Measurements from ENCODE around the gene WDR19.
"Not testable (repeated sequence)": the region's sequence is repeated elsewhere in the genome, so short reads cannot be mapped to it uniquely, and the experiment has no call there.

WDR19 gene

DNA sequence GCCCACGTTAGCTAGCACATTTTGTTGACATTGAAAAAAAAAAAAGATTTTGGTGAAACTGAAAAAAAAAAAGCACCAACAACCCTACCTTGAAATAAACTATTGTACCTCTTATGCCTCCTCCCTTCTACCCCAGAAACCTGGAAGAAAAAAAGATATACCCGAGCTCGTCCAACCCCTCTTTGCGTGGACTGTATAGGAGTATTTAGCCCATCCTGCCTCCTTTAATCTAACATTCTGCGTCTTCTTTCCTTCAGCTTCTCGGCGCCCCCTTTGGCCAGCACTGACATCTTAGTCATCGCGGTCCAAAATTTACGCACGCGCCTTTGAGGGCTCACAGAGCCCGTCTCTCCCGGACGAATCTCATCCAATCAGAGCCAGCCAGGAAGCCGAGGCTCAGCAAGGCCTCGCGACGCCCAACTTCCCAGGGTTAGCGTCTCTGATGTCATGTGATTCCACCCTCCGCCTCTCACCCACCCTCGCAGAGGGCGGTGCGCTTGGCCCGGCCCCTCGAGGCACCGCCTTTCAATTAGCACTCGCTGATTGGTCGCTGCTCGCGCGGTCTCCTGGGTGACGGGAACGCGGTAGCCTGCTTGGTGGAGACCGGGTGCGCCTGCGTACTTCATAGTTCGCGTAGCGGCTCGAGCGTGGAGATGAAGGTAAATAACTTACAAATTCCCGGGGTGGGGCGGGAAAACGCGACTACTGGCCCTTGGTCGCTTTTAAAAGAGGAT, at the start of gene WDR19:
WDR19 (plus strand) TSS at position 625 of the 734 bp plus-strand sequence; CDS start at position 654, 29 bp downstream.
- peak; percentile 99 for DNase-seq (ENCODE audit: low read depth in 2 of 2)

DNA sequence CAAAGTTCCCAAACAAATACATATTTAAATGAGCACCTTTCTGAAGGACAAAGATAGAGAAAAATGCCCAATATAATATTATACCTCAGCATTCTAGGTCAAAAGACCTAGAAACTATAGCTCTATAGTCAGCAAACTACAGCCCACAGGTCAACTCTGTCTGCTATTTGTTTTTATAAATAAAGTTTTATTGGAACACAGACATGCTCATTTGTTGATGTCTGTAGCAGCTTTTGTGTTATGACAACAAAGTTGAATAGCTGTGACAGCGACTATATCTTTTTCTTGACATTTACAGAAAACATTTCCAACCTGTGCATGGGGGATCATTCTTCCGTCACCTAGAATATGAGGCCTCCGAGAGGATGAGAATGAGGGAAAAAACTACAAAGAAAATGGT, 48.7 kb upstream of the WDR19 start:
- no peak for DNase-seq (ENCODE audit: low read depth in 2 of 2)

DNA sequence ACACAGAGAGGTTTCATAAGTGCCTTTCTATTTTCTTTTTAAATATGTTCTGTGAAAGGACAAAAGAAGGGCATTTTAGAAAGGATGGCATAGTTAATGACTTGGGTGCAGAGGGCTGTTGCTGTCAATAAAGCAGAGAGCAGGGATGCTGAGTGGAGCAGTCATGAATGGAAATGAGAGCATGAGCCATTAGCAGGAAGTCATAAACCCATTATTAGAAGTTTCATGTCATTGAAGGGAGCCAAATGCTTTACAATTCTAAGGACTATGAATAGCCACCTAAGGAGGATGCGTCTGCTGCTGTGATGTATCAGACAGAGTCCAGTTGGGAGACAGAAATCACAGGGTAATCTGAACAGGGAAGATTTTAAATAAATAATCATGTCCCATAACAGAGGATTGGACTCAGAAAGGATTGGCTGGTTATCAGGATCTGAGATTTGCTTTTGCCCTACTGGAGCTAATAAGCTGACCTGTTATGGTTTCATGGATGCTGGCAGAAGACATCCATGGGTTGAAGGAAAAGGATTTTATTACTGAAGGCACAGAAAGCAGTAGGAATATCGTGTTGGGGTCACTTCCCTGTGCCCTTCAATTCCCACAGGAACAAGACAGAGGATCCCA, 47.5 kb upstream of the WDR19 start:
- no peak for DNase-seq (ENCODE audit: low read depth in 2 of 2)

GRCh38 chr4:39138227-39138626, 44.1 kb upstream of the WDR19 start:
- not testable (repeated sequence) for DNase-seq (ENCODE audit: low read depth in 2 of 2)

DNA sequence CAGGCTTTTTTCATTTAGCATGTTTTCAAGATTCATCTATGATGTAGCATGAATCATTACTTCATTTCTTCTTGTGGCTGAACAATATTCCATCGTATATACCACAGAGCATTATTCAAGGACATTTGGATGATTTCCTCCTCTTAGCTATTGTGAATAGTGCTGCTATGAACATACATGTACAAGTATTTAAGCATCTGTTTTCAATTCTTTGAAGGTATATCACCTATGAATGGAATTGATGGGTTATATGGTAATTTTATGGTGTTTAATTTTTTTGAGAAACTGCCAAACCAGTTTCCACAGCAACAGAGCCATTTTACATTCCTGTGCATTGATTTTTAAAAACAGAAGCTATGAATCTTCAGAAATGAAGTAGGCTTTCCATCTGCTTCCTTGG, 36.1 kb upstream of the WDR19 start:
- peak; percentile 56 to 64 for DNase-seq (ENCODE audit: low read depth in 2 of 2)

- DNase-seq (ENCODE audit: low read depth in 2 of 2), result no peak
These were observed 28.3 kb upstream of the WDR19 start for GRCh38 chr4:39154009-39154408.

DNA sequence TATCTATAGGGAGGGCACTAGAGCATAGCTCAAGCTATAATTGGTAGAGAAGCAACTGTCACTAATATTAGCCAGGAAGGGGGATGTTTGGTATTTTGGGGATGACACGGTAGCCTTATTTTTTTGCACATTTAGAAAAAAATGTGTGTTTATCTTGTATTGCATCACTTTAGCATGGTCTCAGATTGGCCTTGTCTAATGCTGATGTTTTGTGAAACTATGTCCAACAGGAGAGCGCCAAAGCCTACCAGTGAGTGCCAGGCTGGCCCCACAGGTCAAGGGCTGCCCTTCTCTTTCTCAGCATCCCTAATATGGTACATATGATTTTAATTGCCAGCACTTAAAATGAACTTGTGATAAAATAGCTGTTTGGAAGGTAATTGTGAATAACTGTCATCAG, 24.8 kb upstream of the WDR19 start:
- no peak for DNase-seq (ENCODE audit: low read depth in 2 of 2)

- DNase-seq (ENCODE audit: low read depth in 2 of 2), result no peak
These were observed 16.2 kb upstream of the WDR19 start for GRCh38 chr4:39166177-39166576.

- no peak for DNase-seq (ENCODE audit: low read depth in 2 of 2)
These were observed 15.7 kb upstream of the WDR19 start for GRCh38 chr4:39166669-39167068.

DNA sequence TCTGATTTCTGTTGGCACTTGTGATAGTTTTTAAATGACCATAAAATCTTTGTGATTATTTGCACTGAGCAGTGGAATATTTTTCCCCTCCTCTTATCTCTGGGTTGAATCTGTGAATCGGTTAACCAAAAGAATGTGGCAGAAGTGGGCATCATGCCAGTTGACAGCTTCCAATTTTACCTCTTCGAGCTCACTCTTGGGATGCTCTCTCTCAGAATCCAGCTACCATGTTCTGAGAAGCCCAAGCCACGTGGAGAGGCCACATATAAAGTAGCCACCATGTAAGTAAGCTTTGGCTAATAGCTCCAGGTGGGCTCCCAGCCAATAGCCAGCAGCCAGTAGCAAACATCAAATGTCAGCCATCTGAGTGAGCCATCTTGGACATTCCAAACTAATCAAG, 12.9 kb upstream of the WDR19 start:
- DNase-seq (ENCODE audit: low read depth in 2 of 2), result no peak

DNA sequence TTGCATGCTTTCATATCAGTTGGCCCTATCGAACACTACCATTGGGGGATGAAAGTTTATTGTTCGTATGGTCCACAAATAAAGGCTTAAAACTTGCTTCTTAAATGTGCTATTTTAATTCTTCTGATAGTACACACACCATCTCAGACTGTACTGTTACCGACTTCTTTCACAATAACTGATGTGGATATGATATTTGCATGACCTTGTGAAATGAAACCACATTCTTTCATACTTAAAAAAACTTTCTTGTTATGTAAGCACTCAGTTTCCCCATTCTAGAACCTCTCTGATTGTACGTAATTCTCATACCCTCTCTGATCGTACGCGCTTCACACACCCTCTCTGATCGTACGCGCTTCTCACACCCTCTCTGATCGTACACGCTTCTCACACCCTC, 12.0 kb upstream of the WDR19 start:
- no peak for DNase-seq (ENCODE audit: low read depth in 2 of 2)

DNA sequence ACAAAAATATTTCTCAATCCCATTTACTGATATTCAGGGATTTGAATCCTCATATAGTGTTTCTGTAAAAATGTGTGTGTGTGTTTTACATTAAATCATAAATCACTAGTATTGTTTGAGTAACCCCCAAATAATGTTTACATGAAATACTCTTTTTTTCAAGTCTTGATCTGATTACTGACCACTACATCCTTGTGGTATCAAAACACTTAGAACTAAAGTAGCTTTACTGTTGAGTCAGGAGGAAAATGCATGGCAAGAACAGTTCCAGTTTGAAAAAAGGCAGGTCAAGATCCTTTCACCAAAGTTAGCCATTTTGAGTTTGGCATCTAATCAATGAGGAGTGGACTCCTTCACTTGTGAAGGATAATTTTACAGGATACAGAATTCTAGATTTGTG, 3.6 kb upstream of the WDR19 start:
- no peak for DNase-seq (ENCODE audit: low read depth in 2 of 2)

DNA sequence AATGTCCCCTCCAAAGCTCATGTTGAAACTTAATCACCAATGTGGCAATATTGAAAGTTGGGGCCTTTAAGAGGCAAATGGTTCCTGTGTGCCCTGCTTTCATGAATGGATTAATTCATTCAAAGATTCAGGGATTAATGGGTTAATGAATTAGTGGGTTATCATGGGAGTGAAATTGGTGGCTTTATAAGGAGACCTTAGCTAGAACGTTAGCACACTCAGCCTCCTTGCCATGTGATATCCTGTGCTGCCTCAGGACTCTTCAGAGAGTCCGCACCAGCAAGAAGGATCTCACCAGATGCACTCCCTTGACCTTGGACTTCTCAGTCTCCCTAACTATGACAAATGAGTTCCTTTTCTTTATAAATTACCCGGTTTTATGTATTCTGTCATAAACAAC, 2.6 kb upstream of the WDR19 start:
- DNase-seq (ENCODE audit: low read depth in 2 of 2), result no peak

DNA sequence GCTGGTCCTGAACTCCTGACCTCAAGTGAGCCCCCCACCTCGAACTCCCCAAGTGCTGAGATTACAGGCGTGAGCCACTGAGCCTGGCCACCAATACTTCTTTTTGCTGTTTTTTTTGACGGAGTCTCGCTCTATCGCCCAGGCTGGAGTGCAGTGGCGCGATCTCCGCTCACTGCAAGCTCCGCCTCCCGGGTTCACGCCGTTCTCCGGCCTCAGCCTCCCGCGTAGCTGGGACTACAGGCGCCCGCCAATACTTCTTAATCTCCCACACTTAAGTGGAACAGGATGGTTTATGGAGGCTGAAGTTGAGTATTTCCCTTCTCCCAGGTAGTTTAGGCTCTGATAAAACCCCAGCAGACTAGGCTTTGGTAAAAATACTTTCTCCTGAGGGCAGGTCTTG, 1.7 kb upstream of the WDR19 start:
- not testable (repeated sequence) for DNase-seq (ENCODE audit: low read depth in 2 of 2)

DNA sequence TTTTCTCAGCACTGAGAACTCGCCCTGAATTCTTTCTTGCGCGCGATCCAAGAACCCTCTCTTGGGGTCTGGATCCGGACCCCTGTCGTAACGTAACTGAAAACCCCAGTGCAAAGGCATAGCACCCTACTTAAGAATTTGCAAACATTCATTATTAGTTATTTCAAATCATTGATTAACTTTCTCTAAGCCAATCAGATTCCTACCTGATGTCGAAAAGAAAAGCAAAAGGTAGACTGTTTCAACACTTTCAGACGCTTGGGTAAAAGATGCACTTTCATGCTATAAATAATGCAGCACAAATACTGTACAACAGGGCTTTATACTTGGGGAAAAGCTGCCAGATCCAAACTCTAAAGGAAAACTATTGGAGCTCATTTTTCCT, 817 bp upstream of the WDR19 start:
- DNase-seq (ENCODE audit: low read depth in 2 of 2), result no peak

DNA sequence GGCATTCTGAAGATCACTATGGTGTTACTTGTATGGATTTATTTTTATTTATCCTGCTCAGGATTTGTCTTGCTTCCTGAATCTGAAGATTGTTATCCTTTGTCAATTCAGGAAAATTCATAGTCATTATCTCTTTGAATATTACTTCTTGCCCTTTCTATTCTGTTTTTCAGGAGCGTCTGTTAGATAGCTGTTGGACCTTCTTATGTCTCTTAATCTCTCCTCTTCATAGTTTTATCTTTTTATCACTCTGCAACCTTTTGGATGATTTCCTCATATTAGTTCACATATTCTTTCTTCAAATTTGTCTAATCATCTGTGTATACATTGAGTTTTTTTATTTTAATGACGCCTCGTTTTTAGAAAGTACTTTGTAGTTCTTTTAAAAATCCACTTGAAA, 19.6 kb downstream of the WDR19 start:
- no peak for DNase-seq (ENCODE audit: low read depth in 2 of 2)

- no peak for DNase-seq (ENCODE audit: low read depth in 2 of 2)
These were observed 22.2 kb downstream of the WDR19 start for GRCh38 chr4:39204543-39204942.

DNA sequence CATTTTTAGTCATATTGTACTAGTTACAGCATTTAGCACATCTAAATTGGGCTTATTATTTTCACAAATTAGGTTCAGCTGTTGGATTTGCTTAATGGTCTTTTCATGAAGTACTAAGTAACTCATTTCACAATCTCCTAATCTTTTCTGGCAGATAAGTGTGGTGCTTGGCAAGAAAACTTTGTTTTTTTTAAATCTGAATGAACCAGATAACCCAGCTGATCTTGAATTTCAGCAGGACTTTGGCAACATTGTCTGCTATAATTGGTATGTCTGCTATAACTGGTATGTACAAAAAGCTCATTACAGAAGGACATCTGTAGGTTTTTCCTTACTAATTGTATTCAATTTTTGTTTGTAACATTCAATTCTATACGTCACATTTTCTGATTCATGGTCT, 22.7 kb downstream of the WDR19 start:
- DNase-seq (ENCODE audit: low read depth in 2 of 2), result no peak

GRCh38 chr4:39205476-39205875, 23.1 kb downstream of the WDR19 start:
- DNase-seq (ENCODE audit: low read depth in 2 of 2), result no peak

DNA sequence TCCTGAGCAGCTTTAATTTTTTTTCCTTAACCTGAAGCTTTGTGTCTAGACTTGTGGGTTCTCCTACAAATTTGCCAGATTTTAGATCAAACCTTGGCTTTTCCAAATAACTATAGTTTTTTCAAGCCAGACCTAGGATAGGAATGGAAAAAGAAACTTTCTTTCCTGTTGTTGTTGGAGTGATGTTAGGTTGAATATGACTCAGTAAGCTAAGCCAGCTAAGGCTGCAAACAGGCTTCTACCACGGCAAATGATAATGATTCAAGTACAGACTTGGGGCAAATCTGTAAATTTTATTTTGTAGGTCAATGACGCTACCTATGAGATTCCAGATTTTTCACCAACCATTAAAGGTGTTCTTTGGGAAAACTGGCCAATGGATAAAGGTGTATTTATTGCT, 45.6 kb downstream of the WDR19 start:
- DNase-seq (ENCODE audit: low read depth in 2 of 2), result no peak

- no peak for DNase-seq (ENCODE audit: low read depth in 2 of 2)
These were observed 46.0 kb downstream of the WDR19 start for GRCh38 chr4:39228377-39228776.

GRCh38 chr4:39230462-39230861, 48.1 kb downstream of the WDR19 start:
- no peak for DNase-seq (ENCODE audit: low read depth in 2 of 2)

- DNase-seq (ENCODE audit: low read depth in 2 of 2), result no peak
These were observed 49.3 kb downstream of the WDR19 start for GRCh38 chr4:39231660-39232059.

DNA sequence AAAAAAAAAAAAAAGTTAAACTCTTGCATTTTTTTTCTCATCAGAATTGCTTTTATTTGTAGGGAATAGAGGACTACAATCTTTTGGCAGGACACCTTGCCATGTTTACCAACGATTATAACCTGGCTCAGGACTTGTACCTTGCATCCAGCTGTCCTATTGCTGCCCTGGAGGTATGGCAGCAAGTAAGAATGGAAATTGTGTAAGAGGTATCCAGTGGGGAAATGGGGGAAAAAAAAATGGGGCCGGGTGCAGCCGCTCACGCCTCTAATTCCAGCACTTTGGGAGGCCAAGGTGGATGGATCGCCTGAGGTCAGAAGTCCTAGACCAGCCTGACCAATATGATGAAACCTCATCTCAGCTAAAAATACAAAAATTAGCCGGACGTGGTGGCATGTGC, 49.8 kb downstream of the WDR19 start:
- DNase-seq (ENCODE audit: low read depth in 2 of 2), result no peak
